GM19043 (cell line): ENCODE results near the gene EGFL7.

Experiments used
- ATAC-seq: cut with Tn5 transposase; IDR thresholded peaks from one replicate; pipeline ENCODE4 v1.9.1; 2021; ENCODE audit warnings: low read depth; ENCODE audit not compliant: unreplicated experiment

Gene EGFL7

DNA sequence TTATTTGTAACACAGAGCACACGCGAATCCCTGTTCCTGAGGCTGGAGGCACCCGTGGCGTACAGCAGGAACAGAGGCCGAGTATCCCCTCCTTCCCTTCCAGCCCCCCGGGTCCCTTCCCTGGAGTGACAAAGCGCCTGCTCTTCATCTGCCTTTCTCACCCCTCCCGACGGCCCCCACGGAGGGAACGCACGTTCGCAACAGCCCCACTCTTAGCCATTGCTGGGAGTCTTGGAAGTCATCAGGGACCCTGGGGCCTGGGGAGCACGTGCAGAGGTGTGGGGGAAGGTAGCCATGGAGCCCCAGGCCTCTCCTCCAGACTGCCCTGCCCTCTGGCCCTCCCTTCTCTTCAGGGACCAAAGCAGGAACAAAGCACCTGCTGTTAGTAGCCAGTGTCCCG, 22.1 kb downstream of the EGFL7 start:
- ATAC-seq, result no peak

DNA sequence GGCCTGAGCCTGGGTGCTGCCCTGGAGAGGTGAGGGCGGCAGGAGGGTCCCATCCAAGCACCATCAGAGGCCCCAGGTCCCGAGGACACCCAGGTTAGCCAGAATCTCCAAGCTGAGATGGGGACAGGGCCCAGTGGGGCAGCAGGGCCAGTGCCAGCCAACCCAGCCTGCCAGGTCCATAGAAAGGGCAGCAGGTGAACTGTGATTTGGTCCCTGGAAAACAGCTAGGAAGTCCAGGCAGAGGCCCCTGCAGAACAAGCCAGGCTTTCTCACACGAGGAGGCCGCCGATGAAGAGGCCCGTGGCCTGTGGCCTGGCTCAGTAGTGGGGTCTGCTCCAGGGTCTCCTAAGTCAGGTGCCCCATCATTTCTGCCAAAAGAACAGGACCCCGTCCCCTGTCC, 22.5 kb downstream of the EGFL7 start:
- ATAC-seq, result no peak

- ATAC-seq, result no peak
Measured at GRCh38 chr9:136685790-136686533, 23.2 kb downstream of the EGFL7 start.

DNA sequence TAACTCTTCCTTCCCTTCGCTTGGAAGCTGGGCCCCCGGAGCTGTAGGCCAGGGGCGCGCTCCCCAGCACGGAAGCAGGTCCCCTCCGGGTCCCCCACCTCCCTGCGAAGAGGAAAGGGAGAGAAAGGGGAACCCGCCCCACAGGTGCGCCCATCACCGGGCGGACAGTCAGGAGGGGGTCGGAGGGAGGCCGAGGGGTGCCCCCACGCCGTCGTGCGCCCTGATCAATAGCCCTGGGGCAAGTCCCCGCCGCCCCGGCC, 23.7 kb downstream of the EGFL7 start:
- no peak for ATAC-seq

GRCh38 chr9:136686794-136687711, 24.3 kb downstream of the EGFL7 start, which contains the start of gene AGPAT2:
TSS of gene AGPAT2 (minus strand) at chr9:136687457. CDS start at chr9:136687357, 100 bp downstream.
- peak; percentile 56 for ATAC-seq

DNA sequence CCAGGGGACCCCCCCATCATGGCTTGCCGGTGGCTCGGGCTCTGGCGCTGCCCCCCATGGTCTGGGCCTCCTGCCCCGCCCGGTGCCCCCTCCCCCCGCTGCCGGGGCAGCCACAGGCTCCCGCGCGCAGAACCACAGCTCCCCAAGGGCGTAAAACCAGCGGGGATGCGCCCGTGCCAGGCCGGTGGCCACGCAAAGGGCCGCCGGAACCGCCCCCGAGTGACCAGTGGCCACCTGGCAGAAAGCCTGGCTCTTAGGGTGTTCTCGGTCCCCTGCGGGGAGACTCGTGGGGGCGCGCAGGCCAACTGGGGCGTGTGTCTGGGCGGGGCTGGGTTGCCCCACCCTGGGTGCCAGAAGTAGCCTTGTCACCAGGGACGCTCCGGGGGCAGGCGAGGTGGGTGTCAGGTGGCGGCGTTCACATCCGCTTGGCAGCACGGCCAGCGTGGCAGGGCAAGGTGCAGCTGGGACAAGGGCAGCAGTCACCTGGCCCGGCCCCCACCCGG, 25.1 kb downstream of the EGFL7 start:
- ATAC-seq, result no peak

- ATAC-seq, result no peak
Measured at GRCh38 chr9:136688274-136689107, 25.8 kb downstream of the EGFL7 start.

- no peak for ATAC-seq
Measured at GRCh38 chr9:136689108-136689460, 26.4 kb downstream of the EGFL7 start.

- no peak for ATAC-seq
Measured at GRCh38 chr9:136690104-136690805, 27.5 kb downstream of the EGFL7 start.

GRCh38 chr9:136690806-136691261, 28.1 kb downstream of the EGFL7 start:
- no peak for ATAC-seq

DNA sequence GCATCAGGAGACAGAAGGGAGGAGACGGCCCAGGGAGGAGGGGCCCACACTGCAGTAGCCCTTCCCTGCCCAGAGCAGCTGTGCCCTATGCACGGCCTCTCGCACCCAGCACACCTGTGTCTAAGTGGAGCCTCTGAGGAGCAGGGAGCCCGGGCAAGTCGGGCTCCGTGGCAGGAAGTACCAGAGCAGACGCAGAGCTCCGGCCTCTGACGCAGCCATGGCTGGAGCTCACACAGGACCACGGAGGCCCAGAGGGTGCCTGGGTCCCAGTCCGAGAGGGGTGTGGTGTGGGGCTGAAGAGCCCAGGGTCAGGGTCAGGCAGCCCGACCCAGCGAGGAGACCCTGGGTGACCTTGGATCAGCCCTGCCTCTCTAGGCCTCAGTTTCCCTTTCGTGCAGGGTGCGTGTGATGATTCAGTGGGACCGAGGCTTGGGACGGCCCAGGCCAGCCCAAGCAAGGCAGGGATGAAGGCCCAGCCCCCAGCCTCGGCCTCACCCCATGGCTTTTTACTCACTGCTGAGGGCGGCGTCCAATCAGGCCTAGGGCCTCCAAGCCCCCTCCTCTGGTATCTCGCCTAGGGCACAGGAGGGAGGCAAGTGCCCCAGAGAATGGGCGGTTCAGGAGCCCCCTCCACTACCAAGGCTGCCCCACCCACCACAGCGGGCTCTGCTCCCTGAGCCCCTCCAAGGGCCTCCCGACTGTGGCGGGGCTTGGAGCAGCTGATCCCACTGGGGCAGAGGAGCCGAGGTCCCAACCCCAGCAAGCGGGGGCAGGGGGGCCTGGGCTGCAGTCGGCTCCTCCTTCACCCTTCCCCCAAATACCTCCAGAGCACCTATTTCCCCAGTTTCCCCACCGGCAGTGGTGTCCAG, 28.8 kb downstream of the EGFL7 start:
- no peak for ATAC-seq

DNA sequence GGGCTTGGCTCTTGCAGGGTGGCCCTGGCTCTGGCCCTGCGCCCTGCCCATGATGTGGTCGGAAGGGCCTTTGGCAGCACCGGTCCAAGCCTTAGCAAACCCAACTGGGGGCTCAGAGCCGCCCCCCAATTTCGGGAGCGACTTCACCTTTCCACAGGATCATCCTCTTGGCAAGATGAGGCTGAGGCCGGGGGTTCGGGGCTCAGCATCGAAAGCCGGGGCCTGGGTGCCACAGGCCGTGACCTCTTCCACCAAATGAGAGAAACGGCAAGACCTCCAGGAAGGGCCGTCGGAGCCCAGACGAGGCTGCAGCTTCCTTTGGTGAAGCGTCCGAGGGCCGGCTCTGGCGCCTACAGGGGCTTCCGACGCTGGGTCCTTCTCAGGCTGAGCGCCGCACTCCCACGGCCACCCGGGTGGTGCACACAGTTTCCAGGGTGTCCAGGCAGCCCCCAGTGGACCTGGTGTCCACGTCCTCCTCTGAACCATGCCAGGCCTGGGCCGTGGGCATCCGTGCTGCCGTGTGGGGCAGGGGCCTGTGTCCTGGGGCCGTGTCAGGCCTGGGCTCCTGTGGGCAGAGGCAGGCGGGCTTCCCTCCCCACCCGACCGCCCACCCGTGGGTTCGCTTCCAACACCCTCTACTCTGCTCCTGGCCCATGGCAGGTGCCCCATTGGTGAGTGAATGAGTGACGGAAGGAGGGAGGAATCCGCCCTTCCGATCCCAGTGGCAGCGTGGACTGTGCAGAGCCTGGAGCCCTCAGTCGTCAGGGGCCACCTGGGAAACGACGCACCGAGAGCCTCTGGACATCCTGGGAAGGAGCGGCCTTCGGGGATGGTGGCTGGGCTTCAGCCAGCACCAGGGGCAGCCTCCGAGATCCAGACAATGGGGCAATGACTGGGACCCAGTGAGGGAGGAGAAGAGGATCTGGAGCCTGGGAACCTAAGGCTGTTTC, 29.7 kb downstream of the EGFL7 start:
- ATAC-seq, result no peak

DNA sequence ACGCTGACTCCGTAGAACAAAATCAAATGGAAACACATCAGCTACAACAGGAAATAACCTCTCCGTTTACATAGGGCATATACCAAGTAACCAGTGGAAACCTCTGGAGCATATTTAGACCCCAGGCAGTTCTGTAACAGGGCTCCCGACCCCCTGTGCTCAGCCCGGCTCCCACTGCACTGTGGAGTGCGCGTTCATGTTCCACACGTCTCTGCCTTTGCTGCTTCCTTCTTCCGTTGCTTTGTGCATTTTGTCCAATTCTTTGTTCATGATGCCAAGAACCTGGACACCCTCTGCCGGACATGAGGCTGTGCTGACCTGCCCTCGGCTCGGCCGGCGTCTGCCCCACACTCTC, 30.4 kb downstream of the EGFL7 start:
- ATAC-seq, result no peak

GRCh38 chr9:136693490-136694162, 30.9 kb downstream of the EGFL7 start:
- ATAC-seq, result no peak

- ATAC-seq, result no peak
Measured at GRCh38 chr9:136694163-136694871, 31.6 kb downstream of the EGFL7 start.

GRCh38 chr9:136694872-136695247, 32.1 kb downstream of the EGFL7 start:
- ATAC-seq, result no peak

DNA sequence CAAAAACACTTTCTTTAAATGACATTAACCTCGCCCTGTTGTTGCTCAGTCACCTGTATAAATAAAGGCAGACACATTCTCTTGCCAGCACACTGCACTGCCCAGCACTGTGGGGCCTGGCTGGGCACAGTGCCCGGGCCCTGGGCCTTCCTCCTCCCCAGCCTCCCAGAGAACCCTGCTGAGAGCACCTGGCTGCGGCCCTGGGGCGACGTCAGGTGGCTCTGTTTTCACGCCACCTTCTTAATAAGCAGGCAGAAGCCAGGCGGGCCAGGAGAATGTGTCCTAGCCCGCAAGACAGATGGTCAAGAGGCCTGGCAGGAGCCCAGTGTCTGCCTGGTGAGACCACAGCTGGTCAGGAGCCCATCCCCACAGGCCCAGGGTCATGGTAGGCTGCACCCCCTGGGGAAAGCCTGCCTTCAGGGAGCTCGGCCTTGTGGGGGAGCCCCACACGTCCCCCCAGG, 32.7 kb downstream of the EGFL7 start:
- ATAC-seq, result no peak
